SIG-M5 (cell line): ENCODE measurements around the gene CES5A.
"Not testable (repeated sequence)": the region's sequence is repeated elsewhere in the genome, so short reads cannot be mapped to it uniquely, and the experiment has no call there.

ENCODE experiments used
- DNase-seq: peaks from one replicate; lab custom pipeline; 2025; lab: John Stamatoyannopoulos, UW

Gene CES5A

GRCh38 chr16:55876854-55877253 is 1.7 kb upstream of the CES5A start:
- no peak for DNase-seq

GRCh38 chr16:55873122-55873521 is 2.1 kb downstream of the CES5A start:
- DNase-seq = no peak

- no peak for DNase-seq
Measured at GRCh38 chr16:55872130-55872529, 3.0 kb downstream of the CES5A start.

- no peak for DNase-seq
Measured at GRCh38 chr16:55871411-55872038, 3.6 kb downstream of the CES5A start.

- no peak for DNase-seq
Measured at GRCh38 chr16:55868980-55869379, 6.2 kb downstream of the CES5A start.

- DNase-seq = no peak
Measured at GRCh38 chr16:55868137-55868536, 7.0 kb downstream of the CES5A start.

- DNase-seq = no peak
Measured at GRCh38 chr16:55861288-55861687, 13.9 kb downstream of the CES5A start.

- not testable (repeated sequence) for DNase-seq
Measured at GRCh38 chr16:55857650-55858049, 17.5 kb downstream of the CES5A start.

GRCh38 chr16:55856950-55857349 is 18.2 kb downstream of the CES5A start:
- no peak for DNase-seq

GRCh38 chr16:55853114-55853513 is 22.1 kb downstream of the CES5A start:
- DNase-seq = no peak

GRCh38 chr16:55849536-55849935 is 25.6 kb downstream of the CES5A start:
- no peak for DNase-seq

- no peak for DNase-seq
Measured at GRCh38 chr16:55846598-55847346, 28.4 kb downstream of the CES5A start.

GRCh38 chr16:55843105-55843395 is 32.1 kb downstream of the CES5A start:
- DNase-seq = no peak

- DNase-seq = no peak
Measured at GRCh38 chr16:55842369-55843104, 32.6 kb downstream of the CES5A start.

- peak; percentile 57 for DNase-seq
Measured at GRCh38 chr16:55839115-55839514, 36.1 kb downstream of the CES5A start.

- DNase-seq = no peak
Measured at GRCh38 chr16:55836158-55836611, 39.0 kb downstream of the CES5A start.

- DNase-seq = no peak
Measured at GRCh38 chr16:55835581-55835980, 39.6 kb downstream of the CES5A start.

GRCh38 chr16:55835173-55835572 is 40.0 kb downstream of the CES5A start:
- DNase-seq = not testable (repeated sequence)

- DNase-seq = peak; percentile 79
Measured at GRCh38 chr16:55834049-55834448, 41.1 kb downstream of the CES5A start.

GRCh38 chr16:55832773-55833691 is 42.1 kb downstream of the CES5A start, which contains the start of gene CES1:
Gene CES1 (minus strand): TSS chr16:55833096. CDS start chr16:55833055, 41 bp downstream.
- peak; percentile 44 for DNase-seq

- no peak for DNase-seq
Measured at GRCh38 chr16:55832425-55832772, 42.8 kb downstream of the CES5A start.
